ENCODE results near the gene IRS1. TPM values are rescaled to one million over a fixed set of nuclear protein-coding genes. Genes with fewer than 3 reads are reported as not detected.

Gene IRS1
- total RNA-seq, 1 donor from 2014 or later: 16.9 TPM

- no peaks in the 10 kb centered on the region for H3K4me1 ChIP-seq
- intact Hi-C loops (cut with DNase I): no loop called here
- TF ChIP-seq CTCF (IDR thresholded peaks at IDR 0.05): no peak
- no peak for TF ChIP-seq POLR2A (IDR thresholded peaks at IDR 0.05)
- no peak for TF ChIP-seq POLR2AphosphoS5 (IDR thresholded peaks at IDR 0.05; ENCODE audit: insufficient read depth in 1 of 2, low read depth in 1 of 2)
- H3K27ac ChIP-seq: no peak overlapping the region
- no peaks in the 10 kb centered on the region for H3K9me3 ChIP-seq
- no peak overlapping the region for H3K4me3 ChIP-seq
- H3K36me3 ChIP-seq: no peaks in the 10 kb centered on the region
- H3K27me3 ChIP-seq: no peaks in the 10 kb centered on the region
- DNase-seq (ENCODE audit: extremely low spot score in 2 of 2): no peak
Measured at GRCh38 chr2:226705133-226705886, 94.3 kb downstream of the IRS1 start.

GRCh38 chr2:226703514-226703913, 96.1 kb downstream of the IRS1 start:
- intact Hi-C loops (cut with DNase I): no loop called here
- no peaks in the 10 kb centered on the region for H3K27me3 ChIP-seq
- H3K9me3 ChIP-seq: no peaks in the 10 kb centered on the region
- H3K4me1 ChIP-seq: no peaks in the 10 kb centered on the region
- no peak for DNase-seq (ENCODE audit: extremely low spot score in 2 of 2)
- H3K4me3 ChIP-seq: no peak overlapping the region
- no peak for TF ChIP-seq CTCF (IDR thresholded peaks at IDR 0.05)
- TF ChIP-seq POLR2A (IDR thresholded peaks at IDR 0.05): no peak
- TF ChIP-seq POLR2AphosphoS5 (IDR thresholded peaks at IDR 0.05; ENCODE audit: insufficient read depth in 1 of 2, low read depth in 1 of 2): no peak
- H3K36me3 ChIP-seq: no peaks in the 10 kb centered on the region
- no peak overlapping the region for H3K27ac ChIP-seq

- Histone ChIP-seq H3K4me3 (no peak overlapping the region), H3K27ac (no peak overlapping the region), H3K4me1 (no peaks in the 10 kb centered on the region), H3K27me3 (no peaks in the 10 kb centered on the region), H3K36me3 (no peaks in the 10 kb centered on the region), H3K9me3 (no peaks in the 10 kb centered on the region)
- intact Hi-C loops (cut with DNase I): no loop called here
- no peak for DNase-seq (ENCODE audit: extremely low spot score in 2 of 2)
- TF ChIP-seq CTCF (IDR thresholded peaks at IDR 0.05): no peak
Measured at GRCh38 chr2:226702376-226702775, 97.2 kb downstream of the IRS1 start.

- Histone ChIP-seq H3K36me3 (no peaks in the 10 kb centered on the region), H3K27me3 (no peaks in the 10 kb centered on the region), H3K27ac (no peak overlapping the region), H3K9me3 (no peaks in the 10 kb centered on the region), H3K4me1 (no peaks in the 10 kb centered on the region), H3K4me3 (no peak overlapping the region)
- TF ChIP-seq CTCF (IDR thresholded peaks at IDR 0.05): no peak
- no peak for TF ChIP-seq POLR2AphosphoS5 (IDR thresholded peaks at IDR 0.05; ENCODE audit: insufficient read depth in 1 of 2, low read depth in 1 of 2)
- TF ChIP-seq POLR2A (IDR thresholded peaks at IDR 0.05): no peak
- DNase-seq (ENCODE audit: extremely low spot score in 2 of 2): no peak
- intact Hi-C loops (cut with DNase I): no loop called here
Measured at GRCh38 chr2:226701052-226701451, 98.6 kb downstream of the IRS1 start.

- H3K27me3 ChIP-seq: no peaks in the 10 kb centered on the region
- no peaks in the 10 kb centered on the region for H3K4me1 ChIP-seq
- no peaks in the 10 kb centered on the region for H3K36me3 ChIP-seq
- no peak for DNase-seq (ENCODE audit: extremely low spot score in 2 of 2)
- H3K9me3 ChIP-seq: no peaks in the 10 kb centered on the region
- TF ChIP-seq CTCF (IDR thresholded peaks at IDR 0.05): no peak
- TF ChIP-seq POLR2AphosphoS5 (IDR thresholded peaks at IDR 0.05; ENCODE audit: insufficient read depth in 1 of 2, low read depth in 1 of 2): no peak
- no peak for TF ChIP-seq POLR2A (IDR thresholded peaks at IDR 0.05)
- H3K27ac ChIP-seq: no peak overlapping the region
- no peak overlapping the region for H3K4me3 ChIP-seq
- intact Hi-C loops (cut with DNase I): no loop called here
Measured at GRCh38 chr2:226699321-226699720, 100.3 kb downstream of the IRS1 start.

Measured in vagina (tissue), 2 donors.